ENCODE data around the gene CRELD2.

Gene CRELD2

GRCh38 chr22:49917974-49918910 is at the start of gene CRELD2, which contains the start of gene ALG12:
TSS of gene CRELD2 (plus strand) at chr22:49918634. CDS start at chr22:49918770, 136 bp downstream.
TSS of gene ALG12 (minus strand) at chr22:49918438. CDS start at chr22:49913765, 4,673 bp downstream.
- TF ChIP-seq CTCF (IDR thresholded peaks at IDR 0.05; ENCODE audit: borderline replicate concordance, control extremely low read depth, extremely low read depth, insufficient read depth, missing control alignments): no peak
- peak; percentile 99 for DNase-seq (ENCODE audit: low spot score)
- in situ Hi-C loops (cut with MboI; ENCODE audit: low sequenced_read_pairs, unreplicated experiment): no loop called here

GRCh38 chr22:49869086-49869830 is 49.2 kb upstream of the CRELD2 start:
- DNase-seq (ENCODE audit: low spot score): no peak
- no peak for TF ChIP-seq CTCF (IDR thresholded peaks at IDR 0.05; ENCODE audit: borderline replicate concordance, control extremely low read depth, extremely low read depth, insufficient read depth, missing control alignments)
- in situ Hi-C loops (cut with MboI; ENCODE audit: low sequenced_read_pairs, unreplicated experiment): no loop called here

GRCh38 chr22:49869845-49870712 is 48.4 kb upstream of the CRELD2 start:
- in situ Hi-C loops (cut with MboI; ENCODE audit: low sequenced_read_pairs, unreplicated experiment): no loop called here
- no peak for TF ChIP-seq CTCF (IDR thresholded peaks at IDR 0.05; ENCODE audit: borderline replicate concordance, control extremely low read depth, extremely low read depth, insufficient read depth, missing control alignments)
- DNase-seq (ENCODE audit: low spot score): no peak

- TF ChIP-seq CTCF (IDR thresholded peaks at IDR 0.05; ENCODE audit: borderline replicate concordance, control extremely low read depth, extremely low read depth, insufficient read depth, missing control alignments): no peak
- DNase-seq (ENCODE audit: low spot score): no peak
- in situ Hi-C loops (cut with MboI; ENCODE audit: low sequenced_read_pairs, unreplicated experiment): no loop called here
These were observed 47.0 kb upstream of the CRELD2 start for GRCh38 chr22:49871482-49871881.

- in situ Hi-C loops (cut with MboI; ENCODE audit: low sequenced_read_pairs, unreplicated experiment): no loop called here
These were observed 46.1 kb upstream of the CRELD2 start for GRCh38 chr22:49872347-49872746.

More at GRCh38 chr22:49872347-49872746, 46.1 kb upstream of the CRELD2 start:
- no peak for DNase-seq (ENCODE audit: low spot score)
- no peak for TF ChIP-seq CTCF (IDR thresholded peaks at IDR 0.05; ENCODE audit: borderline replicate concordance, control extremely low read depth, extremely low read depth, insufficient read depth, missing control alignments)
